Measurements from ENCODE around the gene N4BP2L1. TPM values are rescaled to one million over a fixed set of nuclear protein-coding genes. Genes with fewer than 3 reads are reported as not detected.
A peak's percentile ranks its signal among the peaks of the same experiment; 100 is the strongest.

Gene N4BP2L1
- total RNA-seq, 2 experiments from 2014 or later, result 26.2 to 32.2 TPM

DNA sequence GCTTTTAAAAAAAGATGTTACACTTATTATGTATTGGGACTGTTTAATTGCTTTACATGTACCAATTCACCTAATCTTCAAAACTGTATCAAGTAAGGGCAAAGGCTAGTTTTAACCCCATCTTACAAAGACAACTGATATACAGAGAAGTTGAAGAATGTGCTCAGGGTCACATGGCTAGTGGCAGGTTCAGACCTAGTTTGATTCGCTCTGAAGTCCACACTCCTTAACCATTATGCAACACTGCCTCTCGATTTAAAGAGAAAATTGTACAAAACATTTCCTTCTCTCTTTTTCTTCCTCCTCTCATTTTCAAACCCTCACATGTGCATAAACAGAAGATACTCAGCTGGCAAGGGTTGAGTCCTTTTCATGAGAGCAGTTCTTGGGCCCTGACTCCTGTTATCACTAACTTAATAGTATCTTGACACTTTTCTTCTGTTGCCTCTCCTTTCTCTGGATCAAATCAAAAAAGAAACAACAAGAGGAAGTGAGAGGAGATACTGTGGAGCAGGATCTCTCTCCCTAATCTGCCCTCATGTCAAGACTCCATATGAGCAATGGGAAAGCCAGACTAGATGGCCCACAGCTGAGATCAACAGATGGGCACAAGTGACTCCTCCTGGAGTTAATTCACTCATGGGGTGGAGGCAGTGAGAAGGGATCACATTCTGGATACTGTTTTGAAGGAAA, 19.0 kb upstream of the N4BP2L1 start:
- H3K9me3 Mint-ChIP-seq, result no peaks in the 10 kb centered on the region
- H3K27me3 Mint-ChIP-seq, result no peaks in the 10 kb centered on the region
- intact Hi-C loops (cut with micrococcal nuclease), result no loop called here
- peaks cover 11% of the 10 kb centered on the region for H3K4me1 Mint-ChIP-seq (ENCODE audit: low read depth)
- H3K27ac Mint-ChIP-seq, result no peak overlapping the region
- ATAC-seq (no peak), DNase-seq (no peak)
- TF ChIP-seq CTCF (IDR thresholded peaks at IDR 0.05), result no peak
- peaks cover 1% of the 10 kb centered on the region for H3K36me3 Mint-ChIP-seq (ENCODE audit: low read depth)
- ChIA-PET POLR2A (no interaction called here), CTCF (no interaction called here)
- no peak overlapping the region for H3K4me3 Mint-ChIP-seq

DNA sequence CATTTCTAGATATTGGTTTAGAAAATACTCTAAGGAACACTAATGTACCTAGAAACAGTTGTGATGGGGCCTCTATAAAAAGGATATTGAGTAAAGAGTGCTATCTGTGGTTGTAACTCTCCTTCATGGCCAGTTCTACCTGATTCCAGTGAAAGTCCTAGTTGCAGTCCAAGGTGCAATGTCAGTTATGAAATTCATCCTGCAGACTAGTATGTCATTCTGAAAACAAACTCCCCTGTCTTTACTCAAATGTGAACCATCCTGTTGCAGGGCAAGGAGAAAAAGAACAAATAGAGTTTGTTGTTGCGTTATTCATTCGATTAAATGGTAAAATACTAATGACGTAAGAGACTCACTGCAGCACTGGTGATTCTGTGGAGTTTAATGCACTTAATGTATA, 18.3 kb upstream of the N4BP2L1 start:
- ChIA-PET POLR2A (no interaction called here), CTCF (interaction anchor here (0.6 kb wide), 1 partner anchor 536 kb away, joined by 3 read pairs; no protein-coding TSS in a partner anchor)
- no peak for ATAC-seq
- Mint-ChIP-seq H3K9me3 (no peaks in the 10 kb centered on the region), H3K27ac (no peak overlapping the region), H3K27me3 (no peaks in the 10 kb centered on the region), H3K4me3 (no peak overlapping the region), H3K36me3 (ENCODE audit: low read depth) (peaks cover 1% of the 10 kb centered on the region), H3K4me1 (ENCODE audit: low read depth) (peaks cover 11% of the 10 kb centered on the region)
- intact Hi-C loops (cut with micrococcal nuclease), result no loop called here
- DNase-seq, result no peak
- no peak for TF ChIP-seq CTCF (IDR thresholded peaks at IDR 0.05)

DNA sequence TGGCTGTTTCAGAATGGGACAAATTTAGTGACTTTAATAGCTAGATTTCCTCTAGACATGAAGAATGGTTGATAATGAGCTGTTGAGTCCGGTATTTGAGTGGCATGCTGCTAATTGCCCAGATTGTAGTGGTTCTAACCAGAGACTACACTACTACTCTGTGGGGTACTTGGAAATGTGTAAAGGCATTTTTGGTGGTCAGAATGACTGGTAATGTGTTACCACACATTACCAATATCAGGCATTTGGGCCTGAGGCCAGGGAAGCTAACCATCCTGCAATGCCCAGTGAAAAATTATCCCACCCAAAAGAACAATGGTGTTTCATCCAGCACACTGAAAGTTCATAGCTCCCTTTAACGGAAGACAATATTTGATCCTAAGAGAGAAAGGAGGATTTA, 17.5 kb upstream of the N4BP2L1 start:
- peaks cover 11% of the 10 kb centered on the region for H3K4me1 Mint-ChIP-seq (ENCODE audit: low read depth)
- no peaks in the 10 kb centered on the region for H3K27me3 Mint-ChIP-seq
- DNase-seq (no peak), ATAC-seq (no peak)
- no peak overlapping the region for H3K4me3 Mint-ChIP-seq
- TF ChIP-seq CTCF (IDR thresholded peaks at IDR 0.05), result no peak
- POLR2A ChIA-PET, result no interaction called here
- no peaks in the 10 kb centered on the region for H3K9me3 Mint-ChIP-seq
- CTCF ChIA-PET, result interaction anchor here (0.6 to 1.0 kb wide), 2 partner anchors 136 to 536 kb away, joined by 3 read pairs; no protein-coding TSS in a partner anchor
- intact Hi-C loops (cut with micrococcal nuclease), result no loop called here
- H3K27ac Mint-ChIP-seq, result no peak overlapping the region
- H3K36me3 Mint-ChIP-seq (ENCODE audit: low read depth), result no peaks in the 10 kb centered on the region

DNA sequence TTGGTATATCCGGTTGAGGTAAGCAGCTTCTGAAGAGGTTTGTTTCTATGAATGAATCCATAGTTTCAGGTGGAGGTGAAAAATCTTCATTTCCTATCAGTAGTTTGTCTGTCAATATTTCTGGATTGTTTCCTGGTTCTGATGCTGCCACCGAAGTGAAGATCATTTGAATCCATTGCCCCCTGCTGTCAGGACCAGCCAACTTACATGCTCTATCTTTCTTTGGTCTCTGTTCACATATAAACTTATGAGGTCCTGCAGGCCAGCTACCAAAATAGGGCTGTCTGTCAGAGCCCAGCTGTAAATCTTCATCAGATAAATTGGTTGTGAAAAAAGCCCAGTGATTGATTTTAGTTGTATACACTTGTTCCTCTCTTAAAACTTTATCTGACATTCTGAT, 15.2 kb upstream of the N4BP2L1 start:
- ChIA-PET CTCF (interaction anchor here (1.0 to 1.7 kb wide), 8 partner anchors 9 to 227 kb away, joined by 3 to 6 read pairs (median 4); partner anchors contain the start of gene N4BP2L1), POLR2A (interaction anchor here (1.0 kb wide), 1 partner anchor 17 kb away, joined by 4 read pairs; no protein-coding TSS in a partner anchor)
- peak; percentile 48 for TF ChIP-seq CTCF (IDR thresholded peaks at IDR 0.05)
- Mint-ChIP-seq H3K4me3 (no peak overlapping the region), H3K9me3 (no peaks in the 10 kb centered on the region), H3K4me1 (ENCODE audit: low read depth) (peaks cover 7% of the 10 kb centered on the region), H3K36me3 (ENCODE audit: low read depth) (no peaks in the 10 kb centered on the region), H3K27ac (no peak overlapping the region), H3K27me3 (no peaks in the 10 kb centered on the region)
- ATAC-seq (peak; percentile 74), DNase-seq (peak; percentile 60)
- intact Hi-C loops (cut with micrococcal nuclease), result no loop called here

DNA sequence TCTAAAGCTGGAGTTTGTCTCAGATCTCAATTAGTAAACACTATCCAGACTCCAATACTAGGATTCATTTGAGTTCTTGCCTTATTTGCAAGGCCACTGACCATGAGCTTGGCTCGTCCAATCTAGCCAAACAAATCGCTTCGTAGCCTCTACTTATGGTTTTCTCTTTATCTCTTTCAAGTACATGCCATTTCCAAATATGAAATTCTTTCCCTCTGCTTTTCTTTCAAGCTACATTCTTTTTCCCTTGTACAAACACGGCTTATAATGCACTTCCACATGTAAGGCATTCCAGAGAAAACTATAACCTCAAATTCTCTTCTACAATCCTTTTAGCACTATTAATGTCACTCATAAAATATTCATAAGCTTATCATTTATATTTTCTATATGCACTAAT, 10.9 kb upstream of the N4BP2L1 start:
- TF ChIP-seq CTCF (IDR thresholded peaks at IDR 0.05), result no peak
- Mint-ChIP-seq H3K9me3 (no peaks in the 10 kb centered on the region), H3K4me1 (ENCODE audit: low read depth) (peaks cover 4% of the 10 kb centered on the region), H3K27ac (no peak overlapping the region), H3K27me3 (no peaks in the 10 kb centered on the region), H3K4me3 (no peak overlapping the region), H3K36me3 (ENCODE audit: low read depth) (no peaks in the 10 kb centered on the region)
- no peak for DNase-seq
- CTCF ChIA-PET, result interaction anchor here (0.7 to 1.4 kb wide), 4 partner anchors 9 to 127 kb away, joined by 3 to 4 read pairs (median 3); partner anchors contain the start of gene N4BP2L1
- intact Hi-C loops (cut with micrococcal nuclease), result no loop called here
- ATAC-seq, result no peak
- POLR2A ChIA-PET, result interaction anchor here (0.6 to 2.9 kb wide), 2 partner anchors 11 to 27 kb away, joined by 3 to 10 read pairs; partner anchors contain the start of gene N4BP2L1
